HTR-8/SVneo (cell line): ENCODE measurements around the gene SKIC2.
A peak's percentile ranks its signal among the peaks of the same experiment; 100 is the strongest.
"Not testable (repeated sequence)": the region's sequence is repeated elsewhere in the genome, so short reads cannot be mapped to it uniquely, and the experiment has no call there.

Experiments
- DNase-seq: peaks from one replicate; pipeline ENCODE4 v3.0.0; 2011; ENCODE audit warnings: low spot score, mixed read lengths; ENCODE audit not compliant: insufficient read length
- FAIRE-seq: peaks from 2 replicates; lab custom pipeline; 2011; peaks lifted over from hg19 to GRCh38; lab: Jason Lieb, UNC

SKIC2 gene

GRCh38 chr6:32002546-32003268, 43.7 kb downstream of the SKIC2 start:
- DNase-seq, FAIRE-seq: not testable (repeated sequence)

- FAIRE-seq: not testable (repeated sequence)
These were observed 44.3 kb downstream of the SKIC2 start for GRCh38 chr6:32003301-32003700.

GRCh38 chr6:32004393-32004792, 45.4 kb downstream of the SKIC2 start:
- DNase-seq, FAIRE-seq: not testable (repeated sequence)

More at GRCh38 chr6:32003301-32003700, 44.3 kb downstream of the SKIC2 start:
- DNase-seq: not testable (repeated sequence)

- not testable (repeated sequence) for FAIRE-seq, DNase-seq
These were observed 46.0 kb downstream of the SKIC2 start for GRCh38 chr6:32004864-32005537.

GRCh38 chr6:32005538-32005880, 46.5 kb downstream of the SKIC2 start:
- DNase-seq, FAIRE-seq: not testable (repeated sequence)

- not testable (repeated sequence) for FAIRE-seq, DNase-seq
These were observed 47.1 kb downstream of the SKIC2 start for GRCh38 chr6:32005991-32006529.

- not testable (repeated sequence) for DNase-seq, FAIRE-seq
These were observed 48.1 kb downstream of the SKIC2 start for GRCh38 chr6:32007086-32007485.

- not testable (repeated sequence) for DNase-seq, FAIRE-seq
These were observed 49.1 kb downstream of the SKIC2 start for GRCh38 chr6:32008037-32008436.

GRCh38 chr6:32008616-32009015, 49.6 kb downstream of the SKIC2 start:
- DNase-seq, FAIRE-seq: not testable (repeated sequence)

- not testable (repeated sequence) for FAIRE-seq, DNase-seq
These were observed 50.6 kb downstream of the SKIC2 start for GRCh38 chr6:32009537-32009936.

GRCh38 chr6:32010856-32011530, 52.0 kb downstream of the SKIC2 start:
- DNase-seq, FAIRE-seq: not testable (repeated sequence)

- not testable (repeated sequence) for FAIRE-seq, DNase-seq
These were observed 54.1 kb downstream of the SKIC2 start for GRCh38 chr6:32012941-32013617.

GRCh38 chr6:32013738-32014137, 54.8 kb downstream of the SKIC2 start:
- FAIRE-seq: peak; percentile 16

GRCh38 chr6:32014547-32014946, 55.6 kb downstream of the SKIC2 start, which contains the start of gene C4B:
TSS of gene C4B (plus strand) at chr6:32014795. CDS start at chr6:32014846, 51 bp downstream.
- not testable (repeated sequence) for DNase-seq, FAIRE-seq

More at GRCh38 chr6:32013738-32014137, 54.8 kb downstream of the SKIC2 start:
- DNase-seq: not testable (repeated sequence)
